Esophagus muscularis mucosa (tissue), 4 donors: ENCODE data around the gene WDFY4. TPM values are rescaled to one million over a fixed set of nuclear protein-coding genes. Genes with fewer than 3 reads are reported as not detected.

Source experiments
- DNase-seq: peaks from one replicate; pipeline ENCODE4 v3.0.0-alpha.2; 2017; ENCODE audit errors: extremely low spot score
- H3K27ac ChIP-seq, 4 donors: fragments of 200-600 bp; sonication (generic); replicated peaks in 1 of 4; 1 replicate in 3 of 4; 2 replicates in 1 of 4; pipeline ENCODE4 v1.5.1; 2016 to 2019; ENCODE audit warnings: mild to moderate bottlenecking in 1 of 4
- H3K27me3 ChIP-seq, 4 donors: fragments of 200-600 bp; sonication (generic); one replicate each; pipeline versions ENCODE4 v1.5.1 to v1.6.0; 2016 to 2019
- H3K36me3 ChIP-seq, 4 donors: fragments of 200-600 bp; sonication (generic); one replicate each; pipeline ENCODE4 v1.5.1; 2016 to 2019
- H3K4me1 ChIP-seq, 4 donors: fragments of 200-600 bp; sonication (generic); one replicate each; pipeline ENCODE4 v1.5.1; 2016 to 2019
- H3K4me3 ChIP-seq, 4 donors: fragments of 200-600 bp; sonication (generic); 1 replicate in 2 of 4; 2 replicates in 2 of 4; pipeline ENCODE4 v1.5.1; 2016 to 2019; ENCODE audit warnings: mild to moderate bottlenecking in 4 of 4, moderate library complexity in 1 of 4
- H3K9me3 ChIP-seq, 4 donors: fragments of 200-600 bp; sonication (generic); 1 replicate in 3 of 4; 2 replicates in 1 of 4; pipeline ENCODE4 v1.5.1; 2016 to 2019
- CTCF ChIP-seq, 3 experiments: fragments of 200-600 bp in 2 of 3; fragments of 450-650 bp in 1 of 3; sonication (generic) in 2 of 3; IDR thresholded peaks; one replicate each; pipeline ENCODE4 v1.5.1; 2017 to 2019; ENCODE audit warnings: antibody characterized with exemption in 3 of 3, mild to moderate bottlenecking in 2 of 3, moderate library complexity in 1 of 3
- EP300 ChIP-seq: sonication (generic); formaldehyde crosslinking; IDR thresholded peaks from one replicate; pipeline ENCODE4 v1.6.1; 2017; ENCODE audit warnings: antibody characterized with exemption
- POLR2A ChIP-seq: fragments of 450-650 bp; IDR thresholded peaks from one replicate; pipeline ENCODE4 v1.6.1; 2017; ENCODE audit warnings: antibody characterized with exemption, moderate library complexity, mild to moderate bottlenecking, low read depth
- POLR2AphosphoS5 ChIP-seq, 2 donors: sonication (generic); formaldehyde crosslinking; IDR thresholded peaks; one replicate each; pipeline ENCODE4 v1.6.1; 2017; ENCODE audit warnings: antibody characterized with exemption in 2 of 2
- WGBS: methylation state at CpG from one replicate; pipeline ENCODE4 v1.1.5; 2018; 5-methylcytosine and 5-hydroxymethylcytosine counted together
- intact Hi-C: fragments of 100-400 bp; cut with DNase I; formaldehyde crosslinking; loops from one replicate; pipeline ENCODE4 v1.15.1; 2023
- total RNA-seq, 4 donors: library from RNA; depleted of rRNA; stranded (reverse); fragments of >200 nt; gene quantifications; one replicate each; pipeline versions ENCODE4 v1.1.0 to v1.2.1, GENCODE V29; 2016

Gene WDFY4
- total RNA-seq, 4 donors from 2014 or later = 2.3 to 7.3 (median 5.2) TPM

- Histone ChIP-seq H3K27ac (no peak overlapping the region), H3K4me1 (no peaks in the 10 kb centered on the region), H3K36me3 (no peaks in the 10 kb centered on the region), H3K9me3 (no peaks in the 10 kb centered on the region), H3K4me3 (no peak overlapping the region), H3K27me3 (no peaks in the 10 kb centered on the region)
- intact Hi-C loops = no loop called here
- DNase-seq = no peak
- WGBS = 66% methylated on average over 4 of the region's 4 CpGs
- TF ChIP-seq POLR2A (no peak), CTCF (IDR thresholded peaks at IDR 0.05) (no peak), EP300 (no peak), POLR2AphosphoS5 (IDR thresholded peaks at IDR 0.05) (no peak)
These were observed 84.3 kb downstream of the WDFY4 start for GRCh38 chr10:48768926-48769325.

GRCh38 chr10:48769706-48770435 lies 85.2 kb downstream of the WDFY4 start:
- WGBS = 90% methylated on average over 15 of the region's 15 CpGs
- Histone ChIP-seq H3K27me3 (no peaks in the 10 kb centered on the region), H3K4me3 (no peak overlapping the region), H3K27ac (no peak overlapping the region), H3K36me3 (no peaks in the 10 kb centered on the region), H3K9me3 (no peaks in the 10 kb centered on the region), H3K4me1 (no peaks in the 10 kb centered on the region)
- TF ChIP-seq POLR2AphosphoS5 (IDR thresholded peaks at IDR 0.05) = no peak
- TF ChIP-seq EP300 = no peak
- TF ChIP-seq POLR2A = no peak
- no peak for TF ChIP-seq CTCF (IDR thresholded peaks at IDR 0.05)
- intact Hi-C loops = no loop called here
- no peak for DNase-seq

- H3K9me3 ChIP-seq = no peaks in the 10 kb centered on the region
- no peak overlapping the region for H3K27ac ChIP-seq
- TF ChIP-seq EP300 (no peak), POLR2AphosphoS5 (IDR thresholded peaks at IDR 0.05) (no peak), POLR2A (no peak), CTCF (IDR thresholded peaks at IDR 0.05) (no peak)
- no peak overlapping the region for H3K4me3 ChIP-seq
- no peaks in the 10 kb centered on the region for H3K4me1 ChIP-seq
- WGBS = 45% methylated on average over 1 of the region's 1 CpG
- DNase-seq = peak; percentile 90
- no peaks in the 10 kb centered on the region for H3K36me3 ChIP-seq
- no peaks in the 10 kb centered on the region for H3K27me3 ChIP-seq
- intact Hi-C loops = no loop called here
These were observed 86.0 kb downstream of the WDFY4 start for GRCh38 chr10:48770561-48771089.

- no peaks in the 10 kb centered on the region for H3K4me1 ChIP-seq
- no peaks in the 10 kb centered on the region for H3K27me3 ChIP-seq
- intact Hi-C loops = no loop called here
- TF ChIP-seq POLR2A (no peak), POLR2AphosphoS5 (IDR thresholded peaks at IDR 0.05) (no peak), CTCF (IDR thresholded peaks at IDR 0.05) (no peak), EP300 (no peak)
- H3K36me3 ChIP-seq = no peaks in the 10 kb centered on the region
- no peak overlapping the region for H3K27ac ChIP-seq
- H3K4me3 ChIP-seq = no peak overlapping the region
- 86% methylated on average over 4 of the region's 4 CpGs for WGBS
- H3K9me3 ChIP-seq = no peaks in the 10 kb centered on the region
- peak; percentile 45 for DNase-seq
These were observed 86.6 kb downstream of the WDFY4 start for GRCh38 chr10:48771234-48771633.
